GM18870 (cell line): Measurements from ENCODE around the gene LPGAT1.

Experiments
- ATAC-seq: cut with Tn5 transposase; IDR thresholded peaks from one replicate; pipeline ENCODE4 v1.9.1; 2021; ENCODE audit warnings: moderate library complexity; ENCODE audit not compliant: unreplicated experiment

The LPGAT1 gene

DNA sequence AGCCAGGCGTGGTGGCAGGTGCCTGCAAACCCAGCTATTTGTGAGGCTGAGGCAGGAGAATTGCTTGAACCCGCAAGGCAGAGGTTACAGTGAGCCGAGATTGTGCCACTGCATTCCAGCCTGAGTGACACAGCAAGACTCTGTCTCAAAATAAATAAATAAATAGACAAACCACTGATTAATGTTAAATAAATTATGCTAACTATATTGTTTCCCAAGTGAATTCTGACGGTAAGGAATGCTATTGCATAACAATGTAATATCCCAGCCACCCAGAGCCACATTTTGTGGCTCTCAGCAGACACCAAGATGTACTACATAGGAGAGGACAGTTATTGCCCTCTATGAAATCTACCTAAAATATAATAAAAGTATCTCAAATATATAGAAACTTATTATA is 55.4 kb downstream of the LPGAT1 start:
- no peak for ATAC-seq

DNA sequence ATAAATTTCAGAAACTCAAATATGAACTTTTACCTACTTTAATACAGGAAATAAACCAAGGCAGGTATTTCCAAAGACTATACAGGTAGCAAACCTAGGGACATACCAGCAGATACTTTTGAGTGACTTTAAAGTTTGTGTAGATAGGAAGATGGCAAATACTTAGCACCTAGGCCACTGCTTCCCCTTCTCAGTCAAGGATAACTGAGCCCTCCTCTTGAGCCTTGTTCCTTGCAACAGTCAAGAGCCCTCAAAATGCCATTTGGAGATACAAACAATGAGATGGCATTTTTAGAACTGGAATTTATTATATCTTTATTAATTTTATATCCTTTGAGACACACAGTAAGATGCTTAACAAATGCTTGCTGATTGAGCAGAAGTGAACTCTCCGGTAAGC is 65.9 kb downstream of the LPGAT1 start:
- no peak for ATAC-seq

DNA sequence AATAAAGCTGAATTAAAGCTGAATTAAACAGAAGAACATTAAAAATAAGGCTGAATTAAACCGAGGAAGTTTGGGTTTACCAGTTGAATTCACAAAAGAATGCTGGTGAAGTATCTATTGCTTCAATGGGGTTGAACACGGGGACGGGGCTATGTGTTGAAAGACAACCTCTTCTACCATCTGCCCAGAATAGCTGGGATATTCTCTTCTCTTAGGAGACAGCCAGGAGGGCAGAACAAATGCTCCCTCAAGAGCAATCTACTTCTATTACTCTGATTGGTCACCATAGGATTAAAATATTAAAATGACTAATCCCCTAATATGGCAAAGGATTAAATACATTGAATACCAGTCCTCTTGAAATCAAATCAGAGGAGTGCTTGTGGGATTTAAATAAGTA is 68.4 kb downstream of the LPGAT1 start:
- ATAC-seq = no peak

- no peak for ATAC-seq
These were observed 69.2 kb downstream of the LPGAT1 start for GRCh38 chr1:211761400-211761799.

GRCh38 chr1:211756471-211757020 is 74.0 kb downstream of the LPGAT1 start:
- ATAC-seq = no peak

GRCh38 chr1:211753649-211754251 is 76.8 kb downstream of the LPGAT1 start:
- no peak for ATAC-seq

DNA sequence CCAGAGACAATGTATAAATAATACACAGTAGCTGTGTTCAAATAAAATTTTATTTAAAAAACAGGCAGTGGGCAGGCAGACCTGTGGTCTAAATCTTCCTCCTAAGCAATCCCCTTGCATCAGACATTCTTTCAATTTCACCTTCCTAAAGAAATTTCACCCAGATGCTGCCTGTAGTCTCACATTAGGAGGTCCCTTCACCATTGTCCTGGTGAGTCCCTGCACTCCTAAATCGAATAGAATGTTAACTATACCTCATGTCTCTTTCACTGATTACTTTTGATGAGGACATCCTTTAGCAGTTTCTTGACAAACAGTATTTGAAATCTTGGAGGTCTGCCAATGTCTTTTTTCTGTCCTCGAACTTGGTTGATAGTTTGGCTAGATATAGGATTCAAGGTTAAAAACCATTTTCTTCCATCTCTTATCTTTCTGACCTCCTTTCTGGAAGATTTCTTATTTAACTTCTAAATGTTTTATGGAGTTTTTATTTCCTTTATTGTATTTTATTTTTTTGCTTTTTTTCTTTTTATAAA is 77.5 kb downstream of the LPGAT1 start:
- ATAC-seq = no peak

GRCh38 chr1:211752317-211752716 is 78.2 kb downstream of the LPGAT1 start:
- ATAC-seq = no peak

GRCh38 chr1:211751438-211751837 is 79.1 kb downstream of the LPGAT1 start:
- no peak for ATAC-seq

GRCh38 chr1:211750599-211750998 is 80.0 kb downstream of the LPGAT1 start:
- ATAC-seq = no peak

GRCh38 chr1:211749251-211749650 is 81.3 kb downstream of the LPGAT1 start:
- ATAC-seq = no peak

DNA sequence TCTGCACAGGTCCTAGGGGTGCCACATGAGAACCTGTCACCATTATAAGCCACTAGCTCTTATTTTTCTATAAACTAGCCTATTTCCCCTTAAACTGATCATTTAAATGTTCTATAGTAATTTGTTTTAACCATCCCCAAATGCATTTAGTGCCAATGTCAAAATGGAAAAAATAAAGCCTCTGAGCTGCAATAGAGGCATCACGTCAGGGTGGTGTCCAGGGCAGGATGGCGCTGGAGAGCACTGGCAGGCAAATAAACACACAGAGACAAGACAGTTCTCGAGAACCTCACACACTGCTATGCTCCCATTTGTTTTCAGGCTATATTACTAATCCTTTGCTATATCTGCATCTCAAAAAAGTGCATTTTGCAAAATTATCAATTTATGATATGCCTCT is 81.8 kb downstream of the LPGAT1 start:
- no peak for ATAC-seq

DNA sequence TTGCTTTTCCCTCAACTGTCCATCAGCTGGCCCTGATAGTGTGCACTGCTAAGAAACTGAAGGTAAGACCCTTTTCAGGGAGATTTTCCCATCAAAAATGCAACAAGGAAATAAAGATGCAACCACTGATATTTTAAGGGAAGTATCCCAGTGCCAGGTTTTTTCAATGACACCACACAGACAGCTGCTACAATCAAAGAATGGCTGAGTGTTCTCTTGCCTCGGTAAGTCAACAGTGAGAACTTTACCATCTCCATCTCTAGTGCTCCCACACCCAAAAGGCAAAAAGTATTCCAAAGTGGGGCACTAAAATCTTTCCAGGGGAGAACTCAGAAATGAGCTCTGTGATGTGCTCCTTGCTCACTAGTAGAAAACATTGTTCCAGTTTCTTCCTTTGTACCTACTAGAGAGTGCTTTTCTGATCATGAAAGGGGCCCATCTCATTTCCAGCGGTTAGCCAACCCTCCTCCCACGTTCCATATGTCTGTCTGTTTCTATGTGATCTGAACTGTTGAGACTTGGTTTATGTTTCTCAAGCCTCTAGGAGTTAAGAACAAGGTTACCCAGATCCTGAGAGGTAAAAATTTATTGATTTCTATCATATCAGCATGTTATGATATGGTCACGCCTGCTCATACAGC is 87.6 kb downstream of the LPGAT1 start:
- no peak for ATAC-seq

- ATAC-seq = no peak
These were observed 88.3 kb downstream of the LPGAT1 start for GRCh38 chr1:211742272-211742671.

GRCh38 chr1:211741788-211742187 is 88.8 kb downstream of the LPGAT1 start:
- no peak for ATAC-seq

GRCh38 chr1:211741116-211741515 is 89.4 kb downstream of the LPGAT1 start:
- ATAC-seq = no peak

DNA sequence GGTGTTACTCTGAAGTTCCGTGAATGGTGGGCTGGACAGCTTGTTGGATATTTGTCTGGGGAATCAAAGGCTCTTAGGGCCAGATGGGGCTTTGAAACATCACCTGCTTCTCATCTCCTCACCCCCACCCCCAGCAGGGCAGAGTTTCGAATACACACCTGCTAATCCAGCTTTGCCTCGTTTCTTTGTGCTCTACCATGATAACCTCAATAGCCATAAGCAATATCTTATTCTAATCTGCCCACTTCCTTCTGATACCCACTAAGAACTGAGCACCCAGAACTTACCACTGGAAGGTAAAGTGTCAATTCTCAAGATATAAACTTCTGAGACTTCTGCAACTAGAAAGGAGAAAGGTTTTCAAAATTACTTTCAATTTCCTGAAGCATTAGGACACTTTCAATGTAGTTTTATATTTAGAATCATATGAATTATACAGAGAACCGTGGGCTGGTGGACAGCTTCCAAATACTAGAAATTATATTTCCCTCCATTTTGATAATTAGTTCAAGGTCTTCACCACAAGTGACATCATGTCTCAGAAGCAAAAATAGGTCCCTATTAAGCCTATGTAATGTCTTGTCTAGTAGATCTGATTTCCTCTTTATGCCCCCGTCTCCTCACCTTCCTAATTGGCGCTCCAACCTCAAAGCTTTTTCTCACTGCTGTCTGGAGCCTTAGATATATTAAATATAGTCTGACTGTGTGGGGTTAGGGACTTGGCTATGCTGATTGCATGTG is 90.7 kb downstream of the LPGAT1 start:
- ATAC-seq = no peak

- peak; percentile 46 for ATAC-seq
These were observed 91.8 kb downstream of the LPGAT1 start for GRCh38 chr1:211738691-211739301.

GRCh38 chr1:211738096-211738690 is 92.4 kb downstream of the LPGAT1 start:
- ATAC-seq = no peak

GRCh38 chr1:211737115-211738035 is 93.2 kb downstream of the LPGAT1 start:
- ATAC-seq = no peak
